ENCODE data around the gene PLCG2. TPM values are rescaled to one million over a fixed set of nuclear protein-coding genes. Genes with fewer than 3 reads are reported as not detected.

PLCG2 gene
- total and polyA plus RNA-seq, 12 donors = 2.4 to 18.2 (median 6.2) TPM

DNA sequence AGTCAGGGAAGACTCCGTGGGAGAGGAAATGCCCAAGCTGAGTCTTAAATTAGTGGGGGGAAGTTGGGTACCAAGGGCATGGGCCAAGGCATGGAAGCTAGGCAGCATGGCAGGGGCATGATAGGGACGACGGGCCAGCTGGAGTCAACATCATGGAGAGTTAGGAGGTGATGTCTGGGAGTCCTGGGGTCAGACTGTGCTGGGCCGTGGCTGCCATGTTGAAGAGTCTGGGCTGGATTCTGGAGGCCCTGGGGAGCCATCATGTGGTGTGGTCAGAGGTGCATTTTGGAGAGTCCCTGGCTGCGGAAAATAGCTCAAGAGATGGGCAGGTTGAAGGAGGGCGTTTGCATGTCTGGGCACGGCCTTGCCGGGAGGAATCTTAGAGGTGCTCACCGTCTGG is 146.9 kb downstream of the PLCG2 start:
- TF ChIP-seq, protein P1, sequence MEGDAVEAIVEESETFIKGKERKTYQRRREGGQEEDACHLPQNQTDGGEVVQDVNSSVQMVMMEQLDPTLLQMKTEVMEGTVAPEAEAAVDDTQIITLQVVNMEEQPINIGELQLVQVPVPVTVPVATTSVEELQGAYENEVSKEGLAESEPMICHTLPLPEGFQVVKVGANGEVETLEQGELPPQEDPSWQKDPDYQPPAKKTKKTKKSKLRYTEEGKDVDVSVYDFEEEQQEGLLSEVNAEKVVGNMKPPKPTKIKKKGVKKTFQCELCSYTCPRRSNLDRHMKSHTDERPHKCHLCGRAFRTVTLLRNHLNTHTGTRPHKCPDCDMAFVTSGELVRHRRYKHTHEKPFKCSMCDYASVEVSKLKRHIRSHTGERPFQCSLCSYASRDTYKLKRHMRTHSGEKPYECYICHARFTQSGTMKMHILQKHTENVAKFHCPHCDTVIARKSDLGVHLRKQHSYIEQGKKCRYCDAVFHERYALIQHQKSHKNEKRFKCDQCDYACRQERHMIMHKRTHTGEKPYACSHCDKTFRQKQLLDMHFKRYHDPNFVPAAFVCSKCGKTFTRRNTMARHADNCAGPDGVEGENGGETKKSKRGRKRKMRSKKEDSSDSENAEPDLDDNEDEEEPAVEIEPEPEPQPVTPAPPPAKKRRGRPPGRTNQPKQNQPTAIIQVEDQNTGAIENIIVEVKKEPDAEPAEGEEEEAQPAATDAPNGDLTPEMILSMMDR (IDR thresholded peaks at IDR 0.05) = no peak
- intact Hi-C loops (cut with DNase I) = no loop called here

DNA sequence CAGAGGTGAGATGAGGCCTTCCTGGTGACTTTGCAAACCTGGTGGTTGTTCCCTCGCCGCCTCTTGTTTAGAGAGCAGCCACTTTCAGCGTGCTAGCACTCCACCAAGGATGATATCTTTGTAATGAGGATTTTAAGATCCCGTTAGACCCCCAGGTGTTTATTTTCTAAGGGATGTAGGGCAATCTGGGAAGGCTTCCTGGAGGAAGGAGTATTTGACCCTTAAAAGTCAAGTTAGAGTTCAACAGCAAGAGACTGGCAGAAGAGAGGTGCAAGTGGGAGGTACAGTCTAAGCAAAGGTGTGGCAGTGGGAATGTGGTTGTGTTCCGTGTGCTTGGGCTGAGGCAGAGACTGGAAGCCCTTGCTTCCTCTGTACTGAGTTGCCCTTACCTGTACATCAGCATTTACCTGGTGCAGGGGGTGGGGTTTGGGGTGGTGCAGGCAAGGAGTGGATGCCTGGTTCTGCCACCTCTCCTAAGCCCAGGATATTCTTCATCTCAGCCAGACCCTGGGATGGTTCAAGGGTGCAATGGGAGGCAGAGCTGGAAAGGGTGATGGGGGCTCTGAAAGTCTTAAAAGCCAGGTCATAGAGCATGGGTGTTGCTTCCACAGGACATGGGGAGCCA is 148.6 kb downstream of the PLCG2 start:
- Histone ChIP-seq H3K27me3 (no peaks in the 10 kb centered on the region), H3K4me1 (no peaks in the 10 kb centered on the region), H3K36me3 (peaks cover 0 to 83% (median 0%) of the 10 kb centered on the region in 9 donors), H3K4me3 (no peak overlapping the region), H3K9me3 (no peaks in the 10 kb centered on the region), H3K27ac (no peak overlapping the region)
- intact Hi-C loops (cut with DNase I) = no loop called here
- DNase-seq (no peak), ATAC-seq (no peak)
- TF ChIP-seq, protein P1 (IDR thresholded peaks at IDR 0.05) = no peak
- 79 to 85% methylated on average over 5 of the region's 5 CpGs for WGBS, 2 donors

More for the DNA sequence above, 146.9 kb downstream of the PLCG2 start:
- Histone ChIP-seq H3K4me1 (no peaks in the 10 kb centered on the region), H3K4me3 (no peak overlapping the region), H3K36me3 (peaks cover 0 to 83% (median 0%) of the 10 kb centered on the region in 9 donors), H3K27me3 (no peaks in the 10 kb centered on the region), H3K9me3 (no peaks in the 10 kb centered on the region), H3K27ac (no peak overlapping the region)
- DNase-seq (no peak), ATAC-seq (no peak)
- WGBS, 2 donors = 80 to 89% methylated on average over 9 of the region's 9 CpGs

DNA sequence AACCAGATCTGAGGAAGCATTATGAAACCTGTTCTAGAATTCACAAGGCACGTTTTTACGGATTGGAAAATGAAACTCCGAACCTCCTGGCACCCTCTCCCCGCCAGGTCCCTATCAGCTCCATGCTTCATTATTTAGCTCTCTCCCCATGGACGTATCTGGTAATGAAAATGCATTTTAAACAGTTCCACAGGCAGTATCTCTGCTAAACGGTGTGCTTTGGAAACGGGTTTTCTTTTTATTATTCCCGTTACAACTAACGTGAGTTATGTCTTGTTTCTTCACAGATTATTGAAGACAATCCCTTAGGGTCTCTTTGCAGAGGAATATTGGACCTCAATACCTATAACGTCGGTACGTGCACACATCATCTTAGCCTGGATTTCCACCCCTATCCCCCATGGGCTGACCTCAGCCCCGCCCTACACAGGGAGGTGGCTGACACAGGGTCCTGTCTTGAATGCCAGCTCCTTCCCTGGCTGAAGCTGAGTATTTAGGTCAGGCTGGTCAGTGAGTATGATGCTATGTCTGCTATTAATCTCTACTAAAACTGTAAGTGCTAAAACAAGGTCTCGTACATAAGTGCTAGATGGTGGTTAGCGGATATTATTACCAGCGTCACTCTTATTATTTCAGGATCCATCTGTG is 149.3 kb downstream of the PLCG2 start:
- no peak overlapping the region for H3K4me3 ChIP-seq
- DNase-seq (no peak), ATAC-seq (no peak)
- no peak overlapping the region for H3K27ac ChIP-seq
- 90 to 93% methylated on average over 16 of the region's 16 CpGs for WGBS, 2 donors
- TF ChIP-seq, protein P1 (IDR thresholded peaks at IDR 0.05) = no peak
- no peaks in the 10 kb centered on the region for H3K9me3 ChIP-seq
- no peaks in the 10 kb centered on the region for H3K27me3 ChIP-seq
- intact Hi-C loops (cut with DNase I) = no loop called here
- peaks cover 0 to 83% (median 0%) of the 10 kb centered on the region in 9 donors for H3K36me3 ChIP-seq
- H3K4me1 ChIP-seq = no peaks in the 10 kb centered on the region

DNA sequence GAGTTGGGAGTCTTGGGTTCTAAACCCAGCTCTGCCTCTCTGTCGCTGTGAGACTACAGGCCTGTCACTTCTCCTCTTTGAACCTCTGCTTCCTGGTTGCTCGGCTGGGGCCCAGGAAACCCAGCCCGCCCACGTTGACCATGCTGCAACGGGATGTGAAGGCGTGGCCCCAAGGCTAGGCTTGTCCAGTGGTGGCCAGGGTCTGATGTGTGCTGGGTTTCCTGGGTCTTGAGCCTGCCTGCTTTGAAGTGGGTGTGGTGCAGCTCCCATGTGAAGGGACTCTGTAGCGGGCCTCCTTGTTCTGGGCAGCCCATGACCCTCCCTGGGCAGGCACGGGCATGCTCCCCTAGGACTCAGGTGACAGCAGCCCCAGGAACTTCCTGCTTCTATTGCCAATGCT is 149.9 kb downstream of the PLCG2 start:
- no peak overlapping the region for H3K27ac ChIP-seq
- DNase-seq (no peak), ATAC-seq (no peak)
- peaks cover 0 to 82% (median 0%) of the 10 kb centered on the region in 9 donors for H3K36me3 ChIP-seq
- WGBS, 2 donors = 61 to 64% methylated on average over 8 of the region's 8 CpGs
- H3K9me3 ChIP-seq = no peaks in the 10 kb centered on the region
- H3K27me3 ChIP-seq = no peaks in the 10 kb centered on the region
- TF ChIP-seq, protein P1 (IDR thresholded peaks at IDR 0.05) = no peak
- no peaks in the 10 kb centered on the region for H3K4me1 ChIP-seq
- H3K4me3 ChIP-seq = no peak overlapping the region
- intact Hi-C loops (cut with DNase I) = no loop called here

Measured in heart right ventricle (tissue), 16 donors.